HepG2 (cell line): Measurements from ENCODE around the gene RUSC1. TPM values are rescaled to one million over a fixed set of nuclear protein-coding genes. Genes with fewer than 3 reads are reported as not detected.

Experiments
- ATAC-seq: fragments of 200-7000 bp; cut with Tn5 transposase; 3 replicates; pipeline ENCODE4 v1.9.1; 2020; ENCODE audit warnings: mild to moderate bottlenecking, moderate library complexity
- BruUV-seq: library from RNA; stranded (reverse); fragments of 400-500 nt; replicated peaks from 2 replicates; lab custom pipeline; 2021; lab: Mats Ljungman, UMichigan
- CTCF ChIA-PET: fragments of 300-600 bp; formaldehyde crosslinking; extraction: SDS; loops from one replicate; lab custom pipeline; 2021; ENCODE audit warnings: low total read pairs, inconsistent platforms, low intra/inter-chr PET ratio; lab: Yijun Ruan, JAX
- POLR2A ChIA-PET: fragments of 350-600 bp; sonication (Branson Sonifier 250); formaldehyde crosslinking; loops from one replicate; lab custom pipeline; 2020; ENCODE audit warnings: antibody characterized with exemption, inconsistent platforms; lab: Yijun Ruan, JAX
- DNase-seq: peaks from one replicate; pipeline ENCODE4 v3.0.0-alpha.2; 2015; ENCODE audit warnings: low spot score
- FAIRE-seq: peaks from 3 replicates; lab custom pipeline; 2011; peaks lifted over from hg19 to GRCh38; lab: Jason Lieb, UNC
- H2AFZ ChIP-seq: one replicate; pipeline ENCODE4 v1.6.1; 2011; ENCODE audit warnings: low read length, inconsistent platforms
- H3K27ac ChIP-seq: fragments of 300-600 bp; 3 replicates; pipeline ENCODE4 v1.8.0; 2011; ENCODE audit warnings: mixed run types, mild to moderate bottlenecking, mixed read lengths, low read length, inconsistent platforms; ENCODE audit not compliant: insufficient read depth; ENCODE audit errors: extremely low read length
- H3K27me3 ChIP-seq, 2 experiments: fragments of 200-600 bp in 1 of 2; 2 replicates in 1 of 2; 3 replicates in 1 of 2; pipeline versions ENCODE4 v1.6.0 to v1.8.0; 2011; ENCODE audit warnings: low read length in 2 of 2, mild to moderate bottlenecking in 2 of 2, moderate library complexity in 2 of 2, inconsistent platforms in 1 of 2; ENCODE audit not compliant: insufficient read depth in 2 of 2, control insufficient read depth in 1 of 2
- H3K36me3 ChIP-seq, 2 experiments: fragments of 200-600 bp in 1 of 2; replicated peaks in 1 of 2; 2 replicates in 1 of 2; 3 replicates in 1 of 2; pipeline versions ENCODE4 v1.5.1 to v1.8.0; 2011; ENCODE audit warnings: low read length in 2 of 2, inconsistent platforms in 1 of 2; ENCODE audit not compliant: insufficient read depth in 2 of 2, control insufficient read depth in 1 of 2
- H3K4me1 ChIP-seq: 2 replicates; pipeline ENCODE4 v1.5.1; 2012; ENCODE audit warnings: low read length, inconsistent platforms; ENCODE audit not compliant: insufficient read depth
- H3K4me2 ChIP-seq: 2 replicates; pipeline ENCODE4 v1.6.0; 2011; ENCODE audit warnings: low read depth, low read length, inconsistent platforms
- H3K4me3 ChIP-seq, 3 experiments: fragments of 200-600 bp in 1 of 3; sonication (generic), shearing (Covaris generic) in 1 of 3; replicated peaks in 1 of 3; 2 replicates each; pipeline ENCODE4 v1.5.1; 2011 to 2016; ENCODE audit warnings: low read length in 3 of 3, inconsistent platforms in 2 of 3, low read depth in 2 of 3, mild to moderate bottlenecking in 2 of 3, control low read depth in 1 of 3, mixed read lengths in 1 of 3; ENCODE audit not compliant: insufficient read depth in 1 of 3
- H3K79me2 ChIP-seq: one replicate; pipeline ENCODE4 v1.6.1; 2011; ENCODE audit warnings: low read length, inconsistent platforms; ENCODE audit not compliant: insufficient read depth
- H3K9ac ChIP-seq: 2 replicates; pipeline ENCODE4 v1.6.0; 2011; ENCODE audit warnings: mild to moderate bottlenecking, low read depth, low read length, inconsistent platforms; ENCODE audit not compliant: insufficient read depth
- H3K9me3 ChIP-seq: 2 replicates; pipeline ENCODE4 v1.5.1; 2012; ENCODE audit warnings: mild to moderate bottlenecking, low read length
- H4K20me1 ChIP-seq: 2 replicates; pipeline ENCODE4 v1.6.0; 2011; ENCODE audit warnings: inconsistent platforms, mild to moderate bottlenecking, low read length, moderate library complexity; ENCODE audit not compliant: insufficient read depth
- AGO2 ChIP-seq: fragments of 200-400 bp; formaldehyde crosslinking; optimal IDR thresholded peaks from 2 replicates; pipeline ENCODE3; 2017; ENCODE audit warnings: mild to moderate bottlenecking, low read depth, low read length, moderate library complexity
- MEIS2 ChIP-seq: sonication (generic); formaldehyde crosslinking; IDR thresholded peaks from 2 replicates; pipeline ENCODE4 v1.9.0; 2021; ENCODE audit warnings: mild to moderate bottlenecking, missing genetic modification reagents
- PITX1 ChIP-seq: sonication (generic); formaldehyde crosslinking; IDR thresholded peaks from 2 replicates; pipeline ENCODE4 v1.5.1; 2020; ENCODE audit warnings: mild to moderate bottlenecking, missing genetic modification reagents
- PTBP1 ChIP-seq: fragments of 200-400 bp; formaldehyde crosslinking; IDR thresholded peaks from 2 replicates; pipeline ENCODE4 v1.6.1; 2018; ENCODE audit warnings: low read length, low read depth; ENCODE audit not compliant: poor library complexity, severe bottlenecking
- TCF12 ChIP-seq, 2 experiments: fragments of 450-650 bp in 1 of 2; sonication (generic) in 1 of 2; formaldehyde crosslinking in 1 of 2; IDR thresholded peaks; 2 replicates each; pipeline versions ENCODE4 v1.6.1 to v1.8.0; 2017 to 2022; ENCODE audit warnings: antibody characterized with exemption in 1 of 2, mild to moderate bottlenecking in 1 of 2, missing genetic modification reagents in 1 of 2, moderate library complexity in 1 of 2
- ZBTB26 ChIP-seq: IDR thresholded peaks from 2 replicates; pipeline ENCODE4 v1.6.1; 2016; ENCODE audit warnings: missing compliant biosample characterization, missing genetic modification reagents, borderline replicate concordance
- ZNF383 ChIP-seq: sonication (generic); formaldehyde crosslinking; IDR thresholded peaks from 2 replicates; pipeline ENCODE4 v1.4.0; 2020; ENCODE audit warnings: missing genetic modification reagents, mild to moderate bottlenecking, borderline replicate concordance
- ZNF580 ChIP-seq: IDR thresholded peaks from 2 replicates; pipeline ENCODE4 v1.6.1; 2016; ENCODE audit warnings: low read depth, borderline replicate concordance
- ZNF589 ChIP-seq: sonication (generic); formaldehyde crosslinking; conservative IDR thresholded peaks from 2 replicates; pipeline ENCODE4 v1.8.0; 2022; ENCODE audit warnings: mild to moderate bottlenecking, moderate library complexity, missing genetic modification reagents
- WGBS: methylation state at CpG from one replicate; pipeline ENCODE4 v1.1.6; 2017; ENCODE audit warnings: low lambda C conversion rate; 5-methylcytosine and 5-hydroxymethylcytosine counted together
- in situ Hi-C: cut with HindIII; loops from 2 replicates; pipeline ENCODE4 v1.10.0; 2017; ENCODE audit warnings: low pct_unique_long_range_greater_than_20kb; ENCODE audit not compliant: extremely low pct_ligation_motif_present
- intact Hi-C: fragments of 100-400 bp; cut with micrococcal nuclease; formaldehyde crosslinking; loops from one replicate; pipeline ENCODE4 v1.10.0; 2022; ENCODE audit not compliant: unreplicated experiment
- polyA plus RNA-seq, 8 experiments: library from polyadenylated mRNA; depleted of rRNA in 3 of 8; stranded (reverse) in 7 of 8; unstranded in 1 of 8; fragments of >200 nt; fragmentation: Illumina TruSeq in 4 of 8; extraction: Trizol in 4 of 8; gene quantifications; 2 replicates each; pipeline versions ENCODE4 v1.2.1 to v1.2.3, GENCODE V29; 2011 to 2016; ENCODE audit warnings: low read depth in 4 of 8, missing spikeins in 1 of 8, mixed read lengths in 1 of 8; ENCODE audit not compliant: insufficient read depth in 1 of 8
- total RNA-seq, 5 experiments: library from RNA; depleted of rRNA; stranded (reverse); fragments of >200 nt; fragmentation: Illumina TruSeq; extraction: Trizol; gene quantifications; 2 replicates each; pipeline ENCODE4 v1.2.3, GENCODE V29; 2016; ENCODE audit warnings: low read depth in 1 of 5
- TF ChIP-seq, protein P1 (sequence below): sonication (generic); formaldehyde crosslinking; IDR thresholded peaks from 2 replicates; pipeline ENCODE4 v1.4.0; 2020; ENCODE audit warnings: missing genetic modification reagents
- TF ChIP-seq, protein P2 (sequence below): sonication (generic); formaldehyde crosslinking; IDR thresholded peaks from 2 replicates; pipeline ENCODE4 v1.4.0; 2020; ENCODE audit warnings: missing genetic modification reagents; ENCODE audit errors: not compliant biosample characterization

Gene RUSC1
- total and polyA plus RNA-seq, 2 of the 13 experiments (the other 11 are each of a cell fraction or from before 2014, with no cell fraction given), result 18.7 to 20.4 TPM

DNA sequence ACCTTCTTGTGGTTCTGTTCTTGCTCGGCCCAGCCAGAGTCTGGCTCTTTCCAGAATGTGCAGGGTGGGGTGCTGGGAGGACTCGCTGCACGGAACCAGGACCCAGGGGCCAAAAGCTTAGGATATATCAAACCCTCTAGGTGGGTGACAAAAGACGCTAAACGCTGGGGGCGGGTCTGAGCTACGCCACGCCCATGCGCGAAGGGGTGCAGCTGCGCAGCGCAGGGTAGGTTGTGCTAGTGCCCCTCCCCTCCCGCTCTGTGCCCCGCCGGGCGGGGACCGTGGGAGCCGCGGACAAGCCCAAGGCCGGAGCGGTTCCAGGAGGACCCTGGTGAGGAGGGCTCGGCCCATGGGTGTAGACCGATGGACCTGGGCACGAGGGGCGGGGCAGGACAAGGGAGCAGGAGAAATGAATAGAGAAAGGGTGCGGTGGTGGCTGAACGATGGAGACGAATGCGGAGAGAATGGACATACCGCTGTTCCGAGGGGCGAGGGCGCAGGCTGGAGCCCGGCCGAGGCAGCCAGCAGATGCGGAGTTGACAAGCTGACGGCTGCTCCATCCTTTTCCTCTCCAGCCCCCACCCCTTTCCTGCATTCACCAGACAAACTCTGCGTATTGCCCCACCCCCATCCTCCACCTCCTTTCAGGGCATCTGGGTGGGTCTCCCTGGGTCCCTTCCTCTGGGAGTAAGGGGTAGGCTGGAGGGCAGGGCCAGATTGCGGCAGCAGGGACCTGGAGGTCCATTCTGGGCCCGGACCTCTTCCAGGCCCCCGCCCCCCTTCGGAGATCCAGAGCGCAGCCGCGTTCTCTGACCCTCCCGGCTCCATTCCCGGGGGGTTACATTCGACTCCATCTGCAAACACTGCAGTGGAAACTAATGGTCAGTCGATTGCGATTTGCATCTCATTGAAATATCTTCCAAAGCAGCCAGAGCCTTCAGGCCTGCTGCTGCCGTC, at the start of gene RUSC1 (continued):
- TF ChIP-seq ZBTB26 (no peak), PITX1 (CRISPR knock-in tag) (no peak; the same call in 1 of the 2 replicates), ZNF383 (no peak)
- TF ChIP-seq, protein P1, sequence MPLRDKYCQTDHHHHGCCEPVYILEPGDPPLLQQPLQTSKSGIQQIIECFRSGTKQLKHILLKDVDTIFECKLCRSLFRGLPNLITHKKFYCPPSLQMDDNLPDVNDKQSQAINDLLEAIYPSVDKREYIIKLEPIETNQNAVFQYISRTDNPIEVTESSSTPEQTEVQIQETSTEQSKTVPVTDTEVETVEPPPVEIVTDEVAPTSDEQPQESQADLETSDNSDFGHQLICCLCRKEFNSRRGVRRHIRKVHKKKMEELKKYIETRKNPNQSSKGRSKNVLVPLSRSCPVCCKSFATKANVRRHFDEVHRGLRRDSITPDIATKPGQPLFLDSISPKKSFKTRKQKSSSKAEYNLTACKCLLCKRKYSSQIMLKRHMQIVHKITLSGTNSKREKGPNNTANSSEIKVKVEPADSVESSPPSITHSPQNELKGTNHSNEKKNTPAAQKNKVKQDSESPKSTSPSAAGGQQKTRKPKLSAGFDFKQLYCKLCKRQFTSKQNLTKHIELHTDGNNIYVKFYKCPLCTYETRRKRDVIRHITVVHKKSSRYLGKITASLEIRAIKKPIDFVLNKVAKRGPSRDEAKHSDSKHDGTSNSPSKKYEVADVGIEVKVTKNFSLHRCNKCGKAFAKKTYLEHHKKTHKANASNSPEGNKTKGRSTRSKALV (CRISPR knock-in tag), result no peak

- WGBS, result 6% methylated on average over 31 of the region's 44 CpGs
- TF ChIP-seq AGO2, result peak; percentile 40
- 0 out of 2 replicates have a peak, but pooled peaks have one; percentile 6 for TF ChIP-seq ZNF580 (CRISPR knock-in tag)
- TF ChIP-seq TCF12 (IDR thresholded peaks at IDR 0.05), result no peak
- peak; percentile 70; the same call in 1 of the 2 replicates for TF ChIP-seq TCF12 (CRISPR knock-in tag; IDR thresholded peaks at IDR 0.05)
- no peak for TF ChIP-seq PTBP1
- peak; percentile 77; the same call in 1 of the 2 replicates for TF ChIP-seq ZNF589
- TF ChIP-seq, protein P2, sequence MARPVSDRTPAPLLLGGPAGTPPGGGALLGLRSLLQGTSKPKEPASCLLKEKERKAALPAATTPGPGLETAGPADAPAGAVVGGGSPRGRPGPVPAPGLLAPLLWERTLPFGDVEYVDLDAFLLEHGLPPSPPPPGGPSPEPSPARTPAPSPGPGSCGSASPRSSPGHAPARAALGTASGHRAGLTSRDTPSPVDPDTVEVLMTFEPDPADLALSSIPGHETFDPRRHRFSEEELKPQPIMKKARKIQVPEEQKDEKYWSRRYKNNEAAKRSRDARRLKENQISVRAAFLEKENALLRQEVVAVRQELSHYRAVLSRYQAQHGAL (CRISPR knock-in tag), result no peak
- TF ChIP-seq MEIS2 (CRISPR knock-in tag), result no peak
Observed at GRCh38 chr1:155272466-155273342, 48.0 kb upstream of the RUSC1 start.

More at GRCh38 chr1:155272466-155273342, 48.0 kb upstream of the RUSC1 start:
- peak; percentile 42 for DNase-seq
- Histone ChIP-seq H2AFZ (no peak overlapping the region), H3K36me3 (peaks cover 13 to 31% of the 10 kb centered on the region in 2 experiments), H4K20me1 (no peaks in the 10 kb centered on the region), H3K4me2 (peak overlapping the region; percentile 87), H3K27ac (peak overlapping the region; percentile 82), H3K9ac (peak overlapping the region; percentile 77), H3K9me3 (no peaks in the 10 kb centered on the region), H3K79me2 (peaks cover 28% of the 10 kb centered on the region), H3K27me3 (no peaks in the 10 kb centered on the region; a peak in 1 of 5 replicates), H3K4me1 (peaks cover 47% of the 10 kb centered on the region), H3K4me3 (peak overlapping the region; percentile 83 to 92 (median 84))
- CTCF ChIA-PET, result interaction anchor here (1.5 kb wide), 1 partner anchor 22 kb away, joined by 3 read pairs; no protein-coding TSS in a partner anchor
- no peak for FAIRE-seq
- in situ Hi-C loops (no loop called here), intact Hi-C loops (no loop called here)
- POLR2A ChIA-PET, result interaction anchor here (0.7 to 3.3 kb wide), 24 partner anchors 10 to 713 kb away, joined by 3 to 69 read pairs (median 4); partner anchors contain the start of genes ENTREP3, FDPS, GON4L and MTX1
- BruUV-seq, result TSS peak; percentile 78
- ATAC-seq, result peak; percentile 69
